MG63 (cell line): ENCODE data around the gene NEK7. TPM values are rescaled to one million over a fixed set of nuclear protein-coding genes. Genes with fewer than 3 reads are reported as not detected.
"Not testable (repeated sequence)": the region's sequence is repeated elsewhere in the genome, so short reads cannot be mapped to it uniquely, and the experiment has no call there.

ENCODE experiments used
- DNase-seq: peaks from one replicate; pipeline ENCODE4 v3.0.0-alpha.2; 2020
- H3K27me3 ChIP-seq: fragments of 250-450 bp; sonication (Bioruptor Pico); 2 replicates; pipeline ENCODE4 v1.5.1; 2020; ENCODE audit warnings: mild to moderate bottlenecking, moderate library complexity
- H3K36me3 ChIP-seq: fragments of 250-450 bp; sonication (Bioruptor Pico); 2 replicates; pipeline ENCODE4 v1.5.1; 2020; ENCODE audit warnings: mild to moderate bottlenecking, moderate library complexity
- H3K4me3 ChIP-seq: fragments of 250-450 bp; sonication (Bioruptor Pico); 2 replicates; pipeline ENCODE4 v1.5.1; 2020; ENCODE audit warnings: mild to moderate bottlenecking, moderate library complexity
- H3K9me3 ChIP-seq: fragments of 250-450 bp; sonication (Bioruptor Pico); 2 replicates; pipeline ENCODE4 v1.5.1; 2020; ENCODE audit warnings: mild to moderate bottlenecking, moderate library complexity
- total RNA-seq: library from RNA; depleted of rRNA; stranded (reverse); fragments of >200 nt; shearing (Covaris generic); gene quantifications from 2 replicates; pipeline ENCODE4 v1.2.3, GENCODE V29; 2014; ENCODE audit warnings: low replicate concordance

Gene NEK7
- total RNA-seq, 1 experiment from 2014 or later, result 242 TPM

DNA sequence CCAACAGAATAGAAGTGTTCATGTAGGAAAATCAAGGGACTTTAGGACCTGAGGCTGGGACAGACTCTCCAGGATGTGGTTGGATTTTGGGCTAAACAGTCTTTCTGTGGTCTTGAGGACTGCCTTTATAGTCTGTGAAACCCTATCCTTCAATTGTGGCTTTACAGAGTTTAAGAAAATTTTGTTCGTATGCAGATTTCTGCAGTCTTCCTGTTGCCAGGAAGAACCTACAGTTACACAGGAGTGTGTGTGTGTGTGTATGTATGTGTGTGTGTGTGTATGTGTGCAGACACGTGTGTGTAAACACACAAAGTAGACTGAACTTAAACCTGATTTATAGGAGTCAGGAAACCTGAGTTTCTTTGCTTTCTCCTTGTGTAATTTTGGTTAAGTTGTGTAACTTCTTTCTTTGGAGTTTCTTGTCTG, 22.8 kb downstream of the NEK7 start:
- DNase-seq, result no peak
- Histone ChIP-seq H3K36me3 (peaks cover 9% of the 10 kb centered on the region; the same call in 1 of the 2 replicates), H3K4me3 (no peak overlapping the region), H3K9me3 (no peaks in the 10 kb centered on the region), H3K27me3 (no peaks in the 10 kb centered on the region)

DNA sequence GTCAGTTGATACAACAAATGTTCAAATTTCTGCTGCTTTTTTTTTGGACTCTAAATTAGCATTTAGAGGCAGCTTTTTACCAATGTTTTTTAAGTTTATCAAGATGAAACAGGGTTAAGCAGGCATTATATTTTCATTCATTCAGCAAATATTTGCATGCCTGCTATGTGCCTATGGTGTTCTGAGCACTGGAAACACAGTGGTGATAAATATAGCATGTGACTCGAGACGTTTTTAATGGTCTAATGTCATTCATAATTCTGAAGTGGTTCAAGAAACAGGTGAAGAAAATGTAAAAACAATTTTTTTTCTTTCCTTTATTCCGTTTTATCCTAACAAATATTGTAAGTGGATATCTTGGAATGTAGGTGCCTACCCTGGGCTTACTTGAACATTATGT, 26.8 kb downstream of the NEK7 start:
- Histone ChIP-seq H3K9me3 (no peaks in the 10 kb centered on the region), H3K4me3 (no peak overlapping the region), H3K36me3 (peaks cover 9% of the 10 kb centered on the region; the same call in 1 of the 2 replicates), H3K27me3 (no peaks in the 10 kb centered on the region)
- no peak for DNase-seq

DNA sequence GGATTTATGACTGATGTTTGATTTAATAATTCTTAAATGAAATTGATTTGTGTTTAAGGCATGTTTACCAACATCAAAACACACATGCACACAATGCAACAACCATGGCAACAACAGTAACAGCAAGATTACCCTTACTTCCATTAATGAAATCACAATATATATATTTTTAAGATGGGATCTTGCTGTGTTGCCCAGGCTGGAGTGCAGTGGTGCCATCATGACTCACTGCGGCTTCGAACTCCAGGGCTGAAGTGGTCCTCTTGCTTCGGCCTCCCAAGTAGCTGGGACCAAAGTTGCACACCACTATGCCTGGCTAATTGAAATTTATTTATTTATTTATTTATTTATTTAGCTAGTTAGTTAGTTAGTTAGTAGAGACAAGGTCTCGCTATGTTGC, 27.7 kb downstream of the NEK7 start:
- H3K36me3 ChIP-seq, result peaks cover 9% of the 10 kb centered on the region; the same call in 1 of the 2 replicates
- no peaks in the 10 kb centered on the region for H3K9me3 ChIP-seq
- H3K4me3 ChIP-seq, result no peak overlapping the region
- no peaks in the 10 kb centered on the region for H3K27me3 ChIP-seq
- DNase-seq, result no peak

DNA sequence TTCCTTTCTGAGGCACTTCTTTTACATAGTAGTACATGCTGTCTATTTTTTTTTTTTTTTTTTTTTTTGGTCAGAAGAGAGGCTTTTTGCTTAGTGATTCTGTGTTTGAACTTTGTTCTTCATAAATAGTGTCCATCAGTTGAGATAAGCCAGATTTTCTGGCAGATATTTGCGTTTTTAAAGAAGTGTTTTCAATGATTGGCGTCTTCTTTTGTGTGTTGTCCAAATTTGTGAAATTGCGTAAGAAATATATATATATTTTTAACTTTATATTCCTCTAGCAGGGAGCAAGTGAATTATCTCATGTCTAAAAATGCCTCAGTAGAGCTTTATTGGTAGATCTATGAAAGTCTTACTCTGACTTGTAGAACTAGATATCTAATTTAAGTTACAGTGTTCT, 28.3 kb downstream of the NEK7 start:
- Histone ChIP-seq H3K9me3 (no peaks in the 10 kb centered on the region), H3K4me3 (no peak overlapping the region), H3K27me3 (no peaks in the 10 kb centered on the region), H3K36me3 (peaks cover 9% of the 10 kb centered on the region; the same call in 1 of the 2 replicates)
- no peak for DNase-seq

DNA sequence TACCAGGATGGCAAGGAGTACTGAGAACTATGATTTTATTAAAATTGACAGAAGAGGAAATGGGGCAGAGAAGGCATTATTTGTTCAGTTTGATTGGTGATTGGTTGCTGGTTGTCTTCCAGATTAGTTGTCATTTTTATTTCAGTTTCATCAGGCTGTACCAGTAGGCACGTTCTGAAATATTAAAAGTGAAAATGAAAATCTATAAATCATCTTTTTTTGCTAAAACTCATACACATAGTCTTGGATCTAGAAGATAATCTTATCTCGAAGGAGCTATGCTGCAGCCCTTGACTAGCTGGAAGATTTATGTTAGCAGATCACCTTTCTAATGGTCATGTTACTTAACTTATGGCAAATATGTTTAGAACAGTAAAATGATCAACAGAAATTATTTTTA, 29.0 kb downstream of the NEK7 start:
- Histone ChIP-seq H3K36me3 (peaks cover 9% of the 10 kb centered on the region; the same call in 1 of the 2 replicates), H3K9me3 (no peaks in the 10 kb centered on the region), H3K4me3 (no peak overlapping the region), H3K27me3 (no peaks in the 10 kb centered on the region)
- DNase-seq, result no peak

DNA sequence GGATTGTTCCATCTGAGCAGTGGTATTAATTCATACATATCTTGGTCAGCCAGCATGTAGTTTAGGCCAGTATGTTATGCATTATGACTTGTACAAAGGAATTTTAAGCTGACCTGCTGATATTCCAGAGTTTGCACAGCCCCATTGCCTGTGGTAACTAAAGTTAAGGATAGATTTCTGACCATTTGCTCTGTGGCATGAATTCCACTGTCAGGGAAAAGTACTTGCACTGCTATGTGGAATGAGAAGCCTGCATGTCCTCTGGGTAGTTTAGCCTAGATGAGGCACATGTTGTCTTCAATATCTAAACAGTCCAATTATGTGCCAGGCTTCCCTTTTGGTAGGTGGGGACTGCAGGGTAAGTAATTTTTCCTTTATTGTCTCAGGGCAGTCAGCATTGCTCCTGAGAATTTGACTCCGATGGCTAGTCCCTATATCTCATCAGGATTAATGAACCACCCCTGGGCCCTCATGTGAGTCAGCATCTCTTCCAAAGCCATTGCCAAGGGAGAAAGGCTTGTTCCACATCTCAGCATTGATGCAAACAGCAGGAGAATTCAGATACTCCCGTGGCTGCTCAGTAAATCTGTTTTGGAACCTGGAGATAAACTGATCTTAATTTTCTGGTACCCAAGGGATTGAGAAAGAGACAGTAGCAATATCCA, 30.2 kb downstream of the NEK7 start:
- Histone ChIP-seq H3K36me3 (peaks cover 2% of the 10 kb centered on the region; the same call in 1 of the 2 replicates), H3K9me3 (no peaks in the 10 kb centered on the region), H3K4me3 (no peak overlapping the region), H3K27me3 (no peaks in the 10 kb centered on the region)
- DNase-seq, result no peak

DNA sequence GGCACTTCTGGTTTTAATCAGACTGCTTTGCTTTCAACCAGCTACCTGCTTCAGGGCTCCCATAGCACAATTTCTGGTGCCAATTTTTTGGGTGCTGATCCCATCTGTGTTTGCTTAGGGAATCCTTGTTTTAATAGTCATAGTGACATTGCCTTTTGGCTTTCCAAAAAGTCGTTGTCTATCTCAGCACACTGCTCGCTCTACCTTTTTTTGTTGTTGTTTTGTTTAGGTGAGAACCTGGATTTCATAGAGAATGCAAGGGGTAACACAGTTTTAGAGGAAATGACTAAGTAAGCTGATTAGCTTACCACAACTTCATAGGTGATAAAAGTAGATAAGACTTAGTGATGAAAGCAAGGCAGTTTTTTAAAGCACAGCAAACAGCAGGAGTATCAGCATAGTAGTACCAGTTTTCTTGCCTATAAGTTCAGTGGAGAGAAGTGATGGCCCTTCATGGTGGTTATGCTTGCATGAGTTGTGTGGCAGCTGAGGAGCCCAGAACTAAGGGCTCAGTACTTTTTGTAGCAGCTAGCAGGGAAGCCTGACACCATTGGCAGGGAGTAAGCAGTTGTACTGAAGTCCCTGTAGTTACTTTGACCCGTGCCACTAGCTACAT, 31.3 kb downstream of the NEK7 start:
- H3K4me3 ChIP-seq, result no peak overlapping the region
- H3K27me3 ChIP-seq, result no peaks in the 10 kb centered on the region
- peaks cover 4% of the 10 kb centered on the region; the same call in 1 of the 2 replicates for H3K36me3 ChIP-seq
- no peaks in the 10 kb centered on the region for H3K9me3 ChIP-seq
- no peak for DNase-seq

DNA sequence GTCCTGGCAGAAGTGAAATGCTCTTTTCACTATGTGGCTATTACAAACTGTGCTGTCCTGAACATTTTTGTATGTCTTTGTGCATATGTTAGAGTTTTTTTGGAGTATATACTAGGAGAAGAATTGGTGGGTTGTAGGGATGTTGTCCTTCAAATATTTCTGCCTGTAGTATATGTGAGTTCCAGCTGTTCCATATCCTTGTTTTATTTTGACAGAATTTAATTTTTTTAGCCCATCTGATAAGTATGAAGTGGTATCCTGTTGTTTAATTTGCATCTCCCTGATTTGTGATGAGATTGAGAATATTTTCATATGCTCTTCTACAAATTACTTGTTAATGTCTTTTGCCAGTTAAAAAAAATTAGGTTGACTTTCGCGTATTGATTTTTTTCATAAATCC, 34.3 kb downstream of the NEK7 start:
- no peak overlapping the region for H3K4me3 ChIP-seq
- no peaks in the 10 kb centered on the region for H3K27me3 ChIP-seq
- DNase-seq, result no peak
- no peaks in the 10 kb centered on the region for H3K9me3 ChIP-seq
- peaks cover 11% of the 10 kb centered on the region; the same call in 1 of the 2 replicates for H3K36me3 ChIP-seq

DNA sequence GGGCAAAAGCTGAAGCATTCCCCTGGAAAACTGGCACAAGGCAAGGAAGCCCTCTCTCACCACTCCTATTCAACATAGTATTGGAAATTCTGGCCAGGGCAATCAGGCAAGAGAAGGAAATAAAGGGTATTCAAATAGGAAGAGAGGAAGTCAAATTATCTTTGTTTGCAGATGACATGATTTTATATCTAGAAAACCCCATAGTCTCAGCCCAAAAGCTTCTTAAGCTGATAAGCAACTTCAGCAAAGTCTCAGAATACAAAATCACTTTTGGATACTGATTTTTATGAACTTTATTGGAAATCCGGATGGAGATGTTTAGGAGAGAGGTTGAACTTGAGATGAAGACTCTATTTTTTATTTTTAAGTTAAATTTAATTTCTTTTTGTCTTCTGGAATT, 37.1 kb downstream of the NEK7 start:
- not testable (repeated sequence) for DNase-seq, H3K27me3 ChIP-seq, H3K9me3 ChIP-seq, H3K4me3 ChIP-seq
- peaks cover 11% of the 10 kb centered on the region; the same call in 1 of the 2 replicates for H3K36me3 ChIP-seq

DNA sequence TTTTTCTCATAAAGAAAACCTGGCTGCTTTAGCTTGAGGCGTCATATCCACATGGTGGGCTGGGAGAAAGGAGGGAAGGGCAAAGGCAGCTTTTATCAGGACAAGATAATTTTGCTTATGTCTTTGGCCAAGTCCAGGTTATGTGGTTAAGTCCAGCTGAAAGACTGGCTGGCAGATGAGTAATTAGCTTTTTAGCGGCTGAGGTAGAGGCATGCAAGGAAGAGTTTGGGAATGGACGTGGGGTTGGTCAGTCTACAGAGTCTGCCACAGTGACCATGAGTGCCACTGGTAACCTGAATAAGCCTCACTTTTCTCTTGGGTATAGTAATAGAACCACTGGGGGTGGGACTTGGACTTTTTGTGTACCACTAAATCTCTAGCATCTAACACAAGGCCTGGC, 39.8 kb downstream of the NEK7 start:
- Histone ChIP-seq H3K4me3 (no peak overlapping the region), H3K27me3 (no peaks in the 10 kb centered on the region), H3K9me3 (no peaks in the 10 kb centered on the region), H3K36me3 (peaks cover 11% of the 10 kb centered on the region; the same call in 1 of the 2 replicates)
- no peak for DNase-seq

DNA sequence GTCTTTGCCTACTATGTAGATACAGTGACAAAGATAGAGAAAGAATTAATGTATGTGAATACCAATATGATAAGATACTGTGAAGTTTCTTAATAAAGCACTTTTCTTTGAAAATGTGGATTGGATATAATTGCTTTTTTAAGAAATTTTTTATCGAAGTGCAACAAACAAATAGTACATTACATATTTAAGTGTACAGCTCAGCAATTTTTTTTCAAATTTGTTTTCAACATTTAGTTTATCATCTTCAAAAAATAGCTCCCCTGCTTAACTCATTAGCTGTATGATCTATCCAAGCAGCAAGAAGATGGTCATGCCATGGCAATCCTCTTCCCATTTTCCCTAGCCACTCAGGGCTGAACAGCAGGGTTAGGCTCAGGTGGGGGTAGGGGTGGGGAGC, 40.5 kb downstream of the NEK7 start:
- Histone ChIP-seq H3K36me3 (peaks cover 11% of the 10 kb centered on the region; the same call in 1 of the 2 replicates), H3K9me3 (no peaks in the 10 kb centered on the region; the same call in 1 of the 2 replicates), H3K27me3 (no peaks in the 10 kb centered on the region), H3K4me3 (no peak overlapping the region)
- DNase-seq, result no peak

DNA sequence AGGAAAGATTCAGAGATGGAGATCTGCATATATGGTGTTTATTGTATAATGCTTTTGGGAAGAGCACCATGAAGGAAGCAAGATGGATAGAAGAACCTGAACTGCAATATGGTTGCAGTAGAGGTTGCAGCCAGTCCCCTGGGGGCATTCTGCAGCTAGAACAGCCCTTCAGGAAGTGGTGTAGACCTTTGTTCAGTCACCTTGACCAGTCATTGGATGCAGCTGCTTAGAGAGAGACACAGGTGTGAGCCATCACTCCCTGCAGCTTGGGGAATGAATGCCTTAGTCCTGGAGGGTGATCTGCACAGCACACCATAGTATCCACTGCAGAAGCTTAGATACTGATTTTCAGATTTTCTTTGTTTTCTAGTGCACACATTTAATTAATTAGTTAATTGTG, 42.3 kb downstream of the NEK7 start:
- no peaks in the 10 kb centered on the region for H3K27me3 ChIP-seq
- no peak overlapping the region for H3K4me3 ChIP-seq
- peaks cover 13% of the 10 kb centered on the region; the same call in 1 of the 2 replicates for H3K36me3 ChIP-seq
- H3K9me3 ChIP-seq, result no peaks in the 10 kb centered on the region; the same call in 1 of the 2 replicates
- DNase-seq, result no peak

DNA sequence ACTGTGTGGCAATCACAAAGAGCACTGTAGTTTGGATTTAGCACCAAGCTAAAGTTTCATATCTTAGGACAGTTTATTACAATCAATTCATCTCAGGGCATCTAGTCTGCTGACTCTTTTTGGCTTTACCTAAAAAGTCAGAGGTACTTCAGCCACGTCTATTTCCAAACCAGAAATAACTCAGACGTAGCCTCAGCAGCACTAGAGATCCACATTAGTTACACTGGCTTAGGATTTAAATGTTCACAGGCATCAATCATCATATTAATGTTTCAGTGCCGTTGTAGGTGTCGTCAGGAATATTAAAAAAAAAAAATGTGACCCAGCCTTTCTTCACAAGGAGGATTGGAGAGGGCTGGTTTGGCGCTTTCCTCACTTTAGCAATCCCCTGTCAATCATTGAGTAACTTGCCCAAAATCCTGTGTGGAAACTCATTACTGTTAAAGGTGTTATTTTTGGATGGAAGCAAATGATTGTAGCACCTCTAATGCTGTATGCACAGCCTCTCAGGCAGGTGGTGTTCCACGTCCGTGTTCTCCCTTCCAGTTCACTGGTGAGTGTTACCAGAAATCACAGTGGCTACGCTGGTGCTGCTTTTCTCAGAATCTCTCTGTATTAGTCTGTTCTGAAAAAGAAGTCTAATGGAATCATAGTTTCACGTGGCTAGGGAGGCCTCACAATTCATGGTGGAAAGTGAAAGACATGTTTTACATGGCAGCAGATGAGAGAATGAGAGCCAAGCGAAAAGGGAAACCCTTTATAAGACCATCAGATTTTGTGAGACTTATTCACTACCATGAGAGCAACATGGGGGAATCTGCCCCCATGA, 45.4 kb downstream of the NEK7 start:
- no peaks in the 10 kb centered on the region for H3K27me3 ChIP-seq
- DNase-seq, result no peak
- no peaks in the 10 kb centered on the region; the same call in 1 of the 2 replicates for H3K9me3 ChIP-seq
- H3K4me3 ChIP-seq, result no peak overlapping the region
- H3K36me3 ChIP-seq, result peaks cover 9% of the 10 kb centered on the region; the same call in 1 of the 2 replicates

DNA sequence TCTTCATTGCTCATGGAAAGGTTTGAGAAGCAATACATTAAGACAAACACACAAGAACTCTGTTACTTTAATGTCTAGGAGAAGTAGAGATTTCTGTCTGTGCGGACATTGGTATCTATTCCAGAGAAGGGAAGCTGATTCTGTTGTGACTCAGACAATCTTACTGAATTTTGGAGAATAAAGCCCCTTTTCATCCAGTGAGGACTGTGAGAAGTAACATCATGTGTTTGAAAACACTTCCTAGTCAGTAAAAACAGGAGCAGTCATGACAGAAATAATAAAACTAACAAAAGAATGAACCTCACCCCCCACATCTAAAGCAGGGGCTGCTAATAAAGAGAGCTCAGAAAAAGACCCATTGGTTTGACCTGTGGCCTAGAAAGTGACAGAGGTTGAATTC, 46.6 kb downstream of the NEK7 start:
- no peak for DNase-seq
- Histone ChIP-seq H3K36me3 (peaks cover 12% of the 10 kb centered on the region), H3K4me3 (no peak overlapping the region)

DNA sequence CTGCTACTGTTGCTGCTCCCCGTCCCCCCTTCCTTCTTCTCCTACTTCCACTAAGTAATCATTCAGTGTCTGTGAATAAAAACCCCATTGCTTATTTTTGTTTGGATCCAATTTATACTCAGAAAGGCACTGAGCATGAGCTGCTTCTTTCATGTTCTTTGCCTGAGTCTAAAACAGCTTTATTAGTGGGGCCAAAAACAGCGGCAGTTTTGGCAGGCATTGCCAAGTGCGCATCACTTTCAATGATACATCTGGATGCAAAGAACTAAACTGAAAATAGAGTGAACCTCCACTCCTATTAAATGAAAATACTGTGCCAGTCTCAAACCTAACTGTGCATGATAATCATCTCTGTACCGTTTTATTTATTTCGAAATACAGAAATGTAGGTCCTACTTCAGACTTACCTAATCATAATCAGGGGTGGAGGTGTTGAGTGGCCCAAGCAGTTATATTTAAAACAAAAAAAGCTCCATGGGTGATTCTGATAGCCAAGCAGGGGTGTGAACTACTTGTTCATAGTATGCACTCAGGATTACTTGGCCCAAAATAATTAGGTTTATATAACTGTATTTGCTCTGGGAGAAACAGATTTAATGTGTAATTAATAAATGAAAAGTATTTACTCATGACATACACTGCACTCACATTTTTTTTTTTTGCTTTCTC, 48.4 kb downstream of the NEK7 start:
- peak; percentile 82 for DNase-seq
- Histone ChIP-seq H3K4me3 (no peak overlapping the region), H3K9me3 (no peaks in the 10 kb centered on the region; the same call in 1 of the 2 replicates), H3K27me3 (no peaks in the 10 kb centered on the region), H3K36me3 (peaks cover 17% of the 10 kb centered on the region)

More for the DNA sequence above, 46.6 kb downstream of the NEK7 start:
- H3K27me3 ChIP-seq, result no peaks in the 10 kb centered on the region
- H3K9me3 ChIP-seq, result no peaks in the 10 kb centered on the region; the same call in 1 of the 2 replicates

DNA sequence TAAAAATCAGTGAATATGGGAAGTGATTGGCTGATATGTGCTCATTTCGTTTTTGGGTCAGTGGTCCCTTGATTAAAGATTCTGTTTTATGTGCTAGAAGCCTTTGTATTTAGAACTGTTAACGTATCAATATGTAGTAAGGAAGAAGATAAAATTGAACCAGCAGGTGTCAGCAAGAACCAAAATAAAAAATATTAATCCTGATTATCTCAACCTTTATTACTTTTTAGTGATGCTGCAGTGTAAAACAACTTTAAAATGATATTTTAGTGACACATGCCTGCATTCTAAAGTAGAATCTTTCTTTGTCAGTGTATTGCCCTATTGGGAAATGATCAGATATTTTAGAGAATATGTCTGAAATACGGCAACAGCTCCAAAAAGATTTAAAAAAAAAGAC, 49.5 kb downstream of the NEK7 start:
- Histone ChIP-seq H3K9me3 (peaks cover 4% of the 10 kb centered on the region), H3K27me3 (no peaks in the 10 kb centered on the region), H3K4me3 (no peak overlapping the region), H3K36me3 (peaks cover 20% of the 10 kb centered on the region)
- DNase-seq, result no peak
